GM04504 (cell line): ENCODE data around the gene TTC9C.
"Not testable (repeated sequence)": the region's sequence is repeated elsewhere in the genome, so short reads cannot be mapped to it uniquely, and the experiment has no call there.

ENCODE experiments used
- DNase-seq: peaks from one replicate; pipeline ENCODE4 v3.0.0-alpha.2; 2012; ENCODE audit warnings: low read depth

The TTC9C gene

DNA sequence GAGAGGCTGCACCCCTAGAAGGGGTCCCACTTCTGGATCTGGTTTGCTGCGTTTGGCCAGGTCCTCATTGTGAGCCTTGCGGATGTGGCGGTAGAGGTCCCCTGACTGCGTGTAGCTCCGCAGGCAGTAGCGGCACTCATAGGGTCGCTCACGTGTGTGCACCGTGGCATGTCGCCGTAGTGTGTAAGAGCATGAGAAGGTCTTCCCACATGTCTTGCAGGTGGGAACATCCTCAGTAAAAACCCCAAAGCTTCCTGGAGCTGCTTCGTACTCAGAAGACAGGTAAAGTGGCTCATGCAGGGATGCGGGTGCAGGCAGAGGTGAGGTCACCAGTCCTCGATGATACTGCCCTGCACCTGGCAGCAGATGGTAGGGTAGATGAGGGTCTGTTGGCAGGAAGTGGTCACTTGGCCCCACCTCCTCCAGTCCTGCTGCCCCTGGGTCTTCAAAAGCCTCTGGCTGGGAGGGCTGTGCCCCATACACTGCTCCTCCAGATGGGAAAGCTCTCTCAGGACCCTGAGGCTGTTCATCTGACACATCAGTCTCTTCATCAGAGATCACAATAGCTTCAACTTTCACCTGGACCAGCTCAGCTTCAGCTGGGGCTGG lies 24.0 kb downstream of the TTC9C start:
- no peak for DNase-seq

DNA sequence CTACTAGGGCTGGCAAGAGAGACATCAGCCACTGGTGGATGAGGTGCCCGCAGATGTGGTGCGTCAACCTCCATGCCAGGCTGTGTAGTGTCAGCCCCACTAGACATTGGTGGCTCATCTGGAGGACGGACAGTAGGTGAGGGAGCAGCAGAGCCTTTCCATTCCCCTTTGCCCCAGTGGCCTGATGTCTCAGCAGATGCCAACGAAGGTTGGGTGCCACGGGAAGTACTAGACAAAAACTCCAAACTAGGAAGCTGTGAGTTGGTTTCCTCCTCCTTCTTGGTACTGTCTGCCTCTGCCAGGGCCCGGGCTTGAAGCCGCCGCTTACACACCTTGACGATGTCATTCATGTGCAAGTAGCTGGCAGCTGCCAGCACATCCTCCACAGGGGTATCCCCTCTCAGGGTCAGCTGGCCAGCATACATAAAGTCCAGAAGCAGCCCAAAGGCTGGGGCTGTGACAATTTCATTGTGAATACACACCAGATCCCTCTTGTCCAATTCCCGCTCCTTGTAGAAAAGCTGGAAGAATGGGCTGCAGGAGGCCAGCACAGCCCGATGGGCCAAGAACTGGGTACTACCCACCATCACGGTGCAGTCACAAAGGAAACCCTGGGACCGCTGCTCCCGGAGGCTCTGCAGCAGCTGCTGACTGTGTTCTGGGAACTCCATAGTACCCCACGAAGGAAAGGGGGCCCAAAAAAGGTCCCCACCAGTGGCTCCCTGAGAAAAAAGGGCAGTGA lies 24.9 kb downstream of the TTC9C start:
- no peak for DNase-seq

DNA sequence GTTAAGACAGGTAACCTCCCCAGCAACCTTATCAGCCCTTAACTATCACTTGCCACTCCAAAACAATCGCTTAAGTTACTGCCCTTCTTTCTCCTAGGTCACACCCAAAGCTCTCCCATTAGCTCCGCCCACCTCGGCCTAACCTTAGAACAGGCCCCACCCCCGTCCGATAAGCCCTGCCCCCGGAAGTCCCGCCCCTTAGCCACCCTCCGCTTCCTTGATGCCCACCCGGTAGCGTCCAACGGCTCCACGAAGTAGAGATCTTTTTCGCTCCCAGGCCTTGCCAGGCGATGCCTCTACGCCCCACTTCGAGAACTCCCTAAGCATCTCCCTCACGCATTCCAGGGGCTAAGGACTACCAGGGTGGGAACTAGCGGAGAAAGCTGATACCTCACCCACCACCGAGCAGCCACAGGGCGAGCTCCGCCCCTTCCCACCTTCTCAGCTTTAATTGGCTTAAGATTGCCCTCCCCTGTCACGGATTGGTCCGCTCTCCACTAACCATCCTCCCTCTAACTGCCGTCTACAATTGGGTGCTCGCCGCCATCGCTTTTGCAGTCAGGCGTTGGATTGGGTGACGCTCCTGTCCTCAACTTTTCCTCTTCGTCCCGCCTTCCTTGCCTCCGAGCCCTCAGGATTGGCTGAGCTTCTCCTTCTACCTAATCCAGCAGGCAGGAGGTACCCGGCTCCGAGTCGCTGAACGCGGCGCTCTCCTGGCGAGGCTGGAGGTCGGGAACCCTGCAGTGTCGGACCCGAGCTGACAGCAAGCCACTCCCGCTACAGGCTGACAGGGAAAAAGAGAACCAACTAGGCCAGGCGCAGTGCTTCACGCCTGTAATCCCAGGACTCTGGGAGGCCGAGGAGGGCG lies 25.7 kb downstream of the TTC9C start, which contains the start of gene ZBTB3:
Gene ZBTB3, minus strand, starts transcription at position 425 of the 868 bp plus-strand sequence. CDS start 496 bp downstream, outside the sequence.
- DNase-seq: peak; percentile 99

DNA sequence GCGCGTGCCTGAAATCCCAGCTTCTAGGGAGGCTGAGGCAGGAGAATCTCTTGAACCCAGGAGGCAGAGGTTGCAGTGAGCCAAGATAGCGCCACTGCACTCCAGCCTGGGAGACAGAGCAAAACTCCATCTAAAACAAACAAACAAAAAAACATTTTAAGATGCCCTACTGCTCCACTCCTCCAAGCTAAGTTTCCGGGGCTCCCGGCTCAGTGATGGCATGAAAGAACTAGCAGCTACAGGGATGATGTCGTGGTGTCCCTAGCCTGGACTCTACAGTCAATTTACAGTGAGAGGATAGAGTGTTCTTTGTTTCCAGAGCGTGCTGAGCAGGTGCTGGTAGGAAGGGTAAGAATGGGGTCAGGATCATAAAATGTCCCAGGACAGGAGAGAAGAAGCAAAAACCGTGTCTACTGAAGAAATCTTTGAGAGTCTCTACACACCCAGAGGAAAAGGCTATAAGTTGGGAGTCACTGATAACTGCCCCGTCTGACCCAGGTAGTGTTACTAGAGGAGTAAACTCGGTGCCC lies 26.9 kb downstream of the TTC9C start:
- DNase-seq: no peak

DNA sequence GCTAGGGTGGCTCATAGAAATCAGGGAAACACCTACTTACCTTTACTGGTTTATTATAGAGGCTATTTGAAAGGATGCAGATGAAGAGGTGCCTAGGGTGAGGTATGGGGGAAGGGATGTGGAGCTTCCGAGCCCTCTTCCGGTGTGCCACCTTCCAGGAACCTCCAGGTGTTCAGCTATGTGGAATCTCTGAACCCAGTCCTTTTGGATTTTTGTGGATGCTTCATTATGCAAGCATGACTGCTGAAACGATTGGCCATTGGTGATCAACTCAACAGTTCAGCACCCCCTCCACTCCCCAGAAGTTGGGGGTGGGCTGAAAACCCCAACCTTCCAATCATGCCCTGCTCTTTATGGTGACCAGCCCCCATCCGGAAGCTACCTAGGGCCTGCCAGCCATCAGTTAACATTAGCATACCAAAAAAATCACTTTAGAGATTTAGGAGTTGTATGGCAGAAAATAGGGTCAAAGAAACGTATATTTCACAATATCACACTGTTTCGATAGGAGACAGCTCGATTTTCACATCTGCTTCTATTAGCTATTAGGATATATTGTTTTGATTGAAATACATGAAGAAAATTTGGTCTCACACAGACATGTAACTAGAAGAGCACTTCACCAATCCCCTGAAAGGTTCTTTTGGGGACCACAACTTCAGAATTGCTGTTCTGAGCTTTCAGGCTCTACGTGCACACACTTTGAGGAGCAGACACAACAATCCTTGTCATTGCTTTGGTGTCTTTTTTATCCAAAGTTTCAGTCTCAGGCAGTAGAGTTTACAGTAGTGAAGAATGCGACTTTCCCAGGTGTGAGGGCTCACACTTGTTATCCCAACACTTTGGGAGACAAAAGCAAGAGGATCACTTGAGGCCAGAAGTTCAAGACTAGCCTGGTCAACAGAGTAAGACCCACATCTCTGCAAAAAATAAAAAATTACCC lies 29.8 kb downstream of the TTC9C start:
- no peak for DNase-seq

DNA sequence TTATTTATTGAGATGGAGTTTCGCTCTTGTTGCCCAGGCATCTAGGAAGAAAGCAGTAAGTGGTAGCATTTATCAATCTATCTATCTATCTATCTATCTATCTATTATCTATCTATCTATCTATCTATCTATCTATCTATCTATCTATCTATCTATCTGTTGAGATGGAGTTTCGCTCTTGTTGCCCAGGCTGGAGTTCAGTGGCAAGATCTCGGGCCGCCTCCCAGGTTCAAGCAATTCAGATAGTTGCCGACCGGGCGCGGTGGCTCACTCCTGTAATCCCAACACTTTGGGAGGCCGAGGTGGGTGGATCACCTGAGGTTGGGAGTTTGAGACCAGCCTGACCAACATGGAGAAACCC lies 32.6 kb downstream of the TTC9C start:
- DNase-seq: not testable (repeated sequence)

DNA sequence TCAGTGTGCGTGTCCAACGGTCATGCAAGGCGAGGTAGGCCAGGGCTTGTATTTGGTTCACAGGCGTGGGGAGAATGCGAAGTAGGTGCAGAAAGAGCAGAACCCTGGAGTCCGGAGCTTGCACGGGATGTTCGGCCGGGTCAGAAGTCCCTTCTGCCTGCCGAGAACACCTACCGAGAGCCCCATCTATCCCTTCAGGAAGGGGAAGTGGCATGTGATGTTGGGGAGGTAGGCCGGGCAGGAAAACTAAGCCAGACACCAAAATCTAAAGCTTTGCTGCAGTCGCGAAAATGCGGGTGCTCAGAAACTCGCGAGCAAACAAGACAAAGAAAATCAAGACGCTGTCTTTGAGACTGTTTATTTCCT lies 42.5 kb downstream of the TTC9C start:
- no peak for DNase-seq

DNA sequence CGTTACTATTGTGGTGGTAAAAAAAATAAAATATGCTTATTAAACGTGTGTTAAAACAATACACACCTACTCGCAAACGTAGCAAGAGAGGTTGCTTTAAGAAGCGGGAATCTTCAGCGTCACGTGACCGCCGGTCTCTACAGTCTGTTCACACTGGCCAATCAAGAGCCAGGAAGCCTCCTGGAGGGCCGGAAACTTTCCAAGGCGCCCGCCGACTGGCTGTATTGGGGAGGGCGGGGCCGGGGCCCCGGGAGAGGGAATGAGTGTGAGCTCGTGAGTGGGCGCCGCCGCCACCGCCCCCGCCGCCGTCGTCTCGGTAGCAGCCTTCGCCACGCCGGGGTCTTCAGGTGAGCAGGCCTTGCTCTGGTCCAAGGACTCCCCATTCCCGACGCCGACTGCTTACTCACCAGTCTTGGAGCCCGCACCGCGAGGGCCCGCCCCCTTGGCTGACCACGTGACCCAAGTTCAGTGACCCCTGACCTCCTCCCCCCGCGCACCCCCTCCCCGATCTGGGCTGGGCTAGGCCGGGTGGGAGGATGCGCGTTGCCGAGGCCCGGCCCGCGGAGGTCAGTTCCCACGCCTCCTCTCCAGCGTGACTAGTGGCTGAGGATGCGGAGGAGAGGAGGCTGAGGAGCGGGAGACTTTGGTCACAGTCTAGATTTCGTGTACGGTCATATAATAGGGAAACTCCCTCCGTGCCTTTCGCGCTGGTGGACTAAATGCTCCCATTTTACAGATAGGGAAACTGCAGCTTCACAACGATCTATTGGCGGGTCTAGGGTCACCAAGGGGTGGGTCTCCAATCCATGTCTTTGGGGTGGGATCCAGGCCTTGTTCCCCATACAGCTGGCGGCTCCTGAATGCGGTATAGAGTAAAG lies 43.1 kb downstream of the TTC9C start, which contains the start of gene TAF6L:
Gene TAF6L, plus strand, starts transcription at position 253 of the 878 bp plus-strand sequence. CDS start 4,388 bp downstream, outside the sequence.
- DNase-seq: peak; percentile 92

DNA sequence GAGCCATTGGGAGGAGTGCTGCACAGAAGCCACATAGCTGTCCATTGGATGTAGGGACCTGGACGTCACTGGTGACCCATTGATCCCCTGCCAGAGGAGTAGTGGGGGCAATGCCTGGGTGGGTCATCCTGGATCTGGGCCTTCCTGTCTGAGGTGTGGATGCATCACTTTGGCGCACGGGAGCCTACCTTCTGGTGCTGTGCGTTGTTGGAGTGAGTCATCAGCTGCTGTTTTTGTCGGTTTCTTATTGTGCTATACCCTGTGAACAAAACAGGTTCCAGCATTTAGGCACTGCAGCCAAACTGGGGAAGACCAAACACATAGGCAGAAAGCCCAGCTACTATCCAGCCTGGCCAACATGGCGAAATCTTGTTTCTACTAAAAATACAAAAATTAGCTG lies 46.1 kb downstream of the TTC9C start:
- DNase-seq: no peak

DNA sequence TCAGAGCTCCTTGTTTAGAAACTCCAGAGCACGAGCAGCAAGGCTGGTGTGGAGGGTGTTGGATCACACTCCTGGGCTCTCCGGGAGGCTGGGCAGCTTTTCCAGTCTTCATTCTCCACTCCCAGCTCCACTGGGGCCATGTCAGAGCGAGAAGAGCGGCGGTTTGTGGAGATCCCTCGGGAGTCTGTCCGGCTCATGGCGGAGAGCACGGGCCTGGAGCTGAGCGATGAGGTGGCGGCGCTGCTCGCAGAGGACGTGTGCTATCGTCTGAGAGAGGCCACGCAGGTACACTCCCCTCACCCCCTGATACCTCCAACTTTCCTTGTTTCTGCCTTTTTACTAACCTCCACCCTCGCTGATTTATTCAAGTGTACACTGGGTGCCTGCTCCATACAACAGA lies 47.4 kb downstream of the TTC9C start:
- no peak for DNase-seq

DNA sequence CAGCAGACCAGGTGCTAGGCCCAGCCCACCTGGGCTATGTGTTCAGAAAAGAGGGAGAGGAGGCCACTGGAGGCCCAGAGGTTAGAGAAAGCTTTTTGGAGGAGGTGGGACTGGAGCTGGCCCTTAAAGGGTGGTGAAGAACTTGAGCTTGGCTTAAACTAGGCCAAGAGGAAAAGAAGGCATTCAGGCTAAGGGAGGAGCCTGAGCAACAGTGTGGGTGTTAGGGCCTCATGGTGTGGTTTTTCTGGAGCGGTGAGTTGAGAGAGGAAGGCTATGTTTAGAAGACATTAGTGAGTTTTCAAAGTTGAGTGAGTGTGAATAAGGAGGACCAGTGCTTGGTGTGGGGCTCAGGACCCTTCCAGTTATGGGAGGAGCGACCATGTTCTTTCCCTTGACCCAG lies 49.1 kb downstream of the TTC9C start:
- DNase-seq: no peak

DNA sequence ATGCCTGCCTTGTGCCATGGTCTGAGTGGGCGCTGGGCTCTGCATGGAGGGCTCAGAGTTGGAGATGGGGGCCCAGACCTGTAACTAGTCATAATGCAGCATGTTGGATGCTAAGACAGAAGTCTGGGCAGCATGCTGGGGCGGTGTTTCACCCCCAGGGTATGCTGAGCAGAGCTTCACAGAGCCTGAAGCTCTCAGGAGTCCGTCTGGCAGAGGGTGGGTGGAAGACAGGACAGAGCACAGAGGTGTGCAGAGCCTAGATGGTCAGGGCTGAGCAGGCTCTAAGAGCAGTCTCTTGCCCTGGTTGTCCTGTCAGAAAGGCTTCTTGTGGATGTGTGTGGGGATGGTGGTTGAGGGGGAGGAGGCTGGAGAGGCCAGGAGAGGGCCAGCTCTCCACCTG lies 50.2 kb downstream of the TTC9C start:
- no peak for DNase-seq

DNA sequence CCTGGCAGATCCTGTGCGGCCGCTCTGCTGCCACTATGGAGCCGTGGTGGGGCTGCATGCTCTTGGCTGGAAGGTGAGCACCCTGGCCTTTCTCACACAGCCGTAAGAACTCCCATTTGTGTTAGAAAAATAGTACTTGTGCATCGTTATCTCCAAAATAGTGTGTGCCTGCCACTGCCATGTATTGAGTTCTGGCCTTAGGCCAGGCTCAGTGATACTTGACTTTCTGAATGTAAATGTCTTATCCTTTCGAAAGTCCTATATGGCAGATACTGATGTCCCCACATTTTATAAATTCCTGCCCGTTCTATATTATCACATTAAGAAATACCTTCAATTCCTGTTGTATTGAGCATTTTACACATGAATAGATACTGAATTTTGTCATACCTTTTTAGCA lies 54.5 kb downstream of the TTC9C start:
- no peak for DNase-seq

DNA sequence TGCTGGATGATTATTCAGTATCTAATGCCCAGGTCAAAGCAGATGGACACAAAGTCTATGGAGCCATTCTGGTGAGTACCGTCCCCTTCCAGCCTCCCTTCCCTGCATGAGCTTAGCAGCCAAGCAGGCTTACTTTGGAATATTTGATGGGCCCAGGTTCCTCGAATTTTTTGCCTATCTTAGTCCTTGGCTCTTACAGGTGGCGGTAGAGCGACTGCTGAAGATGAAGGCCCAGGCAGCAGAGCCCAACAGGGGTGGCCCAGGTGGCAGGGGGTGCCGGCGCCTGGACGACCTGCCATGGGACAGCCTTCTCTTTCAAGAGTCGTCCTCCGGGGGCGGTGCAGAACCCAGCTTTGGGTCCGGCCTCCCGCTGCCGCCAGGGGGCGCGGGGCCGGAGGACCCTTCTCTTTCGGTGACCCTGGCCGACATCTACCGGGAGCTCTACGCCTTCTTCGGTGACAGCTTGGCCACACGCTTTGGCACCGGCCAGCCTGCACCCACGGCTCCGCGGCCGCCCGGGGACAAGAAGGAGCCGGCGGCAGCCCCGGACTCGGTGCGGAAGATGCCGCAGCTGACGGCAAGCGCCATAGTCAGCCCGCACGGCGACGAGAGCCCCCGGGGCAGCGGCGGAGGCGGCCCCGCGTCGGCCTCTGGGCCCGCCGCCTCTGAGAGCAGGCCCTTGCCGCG lies 58.2 kb downstream of the TTC9C start:
- DNase-seq: peak; percentile 69

DNA sequence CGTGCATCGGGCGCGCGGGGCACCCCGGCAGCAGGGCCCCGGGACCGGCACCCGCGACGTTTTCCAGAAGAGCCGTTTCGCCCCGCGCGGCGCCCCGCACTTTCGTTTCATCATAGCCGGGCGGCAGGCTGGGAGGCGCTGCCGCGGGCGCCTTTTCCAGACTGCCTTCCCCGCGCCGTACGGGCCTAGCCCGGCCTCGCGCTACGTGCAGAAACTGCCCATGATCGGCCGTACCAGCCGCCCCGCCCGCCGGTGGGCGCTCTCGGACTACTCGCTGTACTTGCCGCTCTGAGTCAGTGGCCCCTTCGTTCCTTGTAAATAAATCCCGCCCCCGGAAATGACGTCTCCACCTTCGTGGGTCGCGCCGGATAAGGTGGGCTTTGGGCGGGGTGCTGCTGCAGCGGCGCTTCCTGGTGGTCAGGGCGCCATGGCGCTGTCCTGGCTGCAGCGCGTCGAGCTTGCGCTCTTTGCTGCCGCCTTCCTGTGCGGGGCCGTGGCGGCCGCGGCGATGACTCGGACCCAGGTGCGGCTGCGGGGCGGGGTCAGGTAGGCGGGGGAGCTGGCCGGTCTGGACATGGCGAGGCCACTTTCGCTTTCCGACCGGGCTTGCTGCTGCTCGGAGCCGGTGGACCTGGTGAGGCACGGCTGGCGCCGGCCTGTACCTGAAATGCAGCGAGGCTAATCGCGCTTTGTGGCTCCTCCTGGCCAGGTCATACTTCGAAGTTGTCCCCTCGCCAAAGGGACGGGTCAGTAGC lies 58.9 kb downstream of the TTC9C start, which contains the start of gene TMEM179B:
Gene TMEM179B, plus strand, starts transcription at position 398 of the 755 bp plus-strand sequence. Its CDS starts 30 bp downstream, at position 428.
- peak; percentile 94 for DNase-seq
